ENCODE results near the gene TXNDC16.

Gene TXNDC16

DNA sequence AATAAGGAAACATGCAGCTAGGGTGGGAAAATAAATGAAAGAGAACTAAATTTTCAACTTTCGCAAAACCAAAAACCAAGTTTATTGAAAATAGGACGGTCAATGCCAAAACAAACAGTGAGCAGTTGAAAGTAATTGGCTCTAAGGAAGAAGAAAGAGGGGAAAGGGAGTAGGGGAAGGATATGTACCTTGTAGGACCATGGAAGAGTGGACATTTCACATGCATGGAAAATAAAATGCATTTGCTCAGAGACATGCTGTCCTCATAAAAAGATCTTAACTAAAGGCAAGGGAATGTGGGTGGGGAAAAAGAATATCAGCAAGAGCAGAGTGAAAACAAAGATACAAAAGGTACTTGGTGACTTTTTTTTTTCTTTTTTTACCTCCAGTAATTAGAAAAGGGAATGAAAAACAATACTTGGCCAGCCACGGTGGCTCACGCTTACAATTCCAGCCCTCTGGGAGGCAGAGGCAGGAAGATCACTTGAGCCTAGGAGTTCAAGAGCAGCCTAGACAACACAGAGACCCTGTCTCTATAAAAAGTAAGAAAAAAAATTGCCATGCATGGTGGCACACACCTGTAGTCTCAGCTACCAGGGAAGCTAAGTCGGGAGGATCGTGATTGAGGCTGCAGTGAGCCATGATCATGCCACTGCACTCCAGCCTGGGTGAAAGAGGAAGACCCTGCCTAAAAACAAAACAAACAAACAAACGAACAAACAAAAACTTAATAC, 6.6 kb downstream of the TXNDC16 start:
- Histone ChIP-seq H3F3A (ENCODE audit: control insufficient read depth, insufficient read depth) (no peaks in the 10 kb centered on the region; the same call in 1 of the 2 replicates), H4K20me1 (ENCODE audit: control insufficient read depth, insufficient read depth, low read depth, low read length) (no peaks in the 10 kb centered on the region), H3K4me3 (ENCODE audit: low read length) (peak overlapping the region; percentile 54), H3K27ac (ENCODE audit: low read depth, low read length) (peak overlapping the region; percentile 44), H3K36me3 (ENCODE audit: control insufficient read depth, low read length) (peaks cover 39% of the 10 kb centered on the region), H3K9me3 (ENCODE audit: control insufficient read depth, insufficient read depth, low read length) (no peaks in the 10 kb centered on the region), H3K27me3 (ENCODE audit: control insufficient read depth, low read length) (no peaks in the 10 kb centered on the region), H3K4me1 (ENCODE audit: control insufficient read depth, low read length) (peaks cover 52% of the 10 kb centered on the region), H3K79me2 (ENCODE audit: control insufficient read depth, low read length) (peaks cover 61% of the 10 kb centered on the region), H3K9me2 (replicated peaks; ENCODE audit: control insufficient read depth, low read length) (no peaks in the 10 kb centered on the region), H3K4me2 (ENCODE audit: low read length) (peak overlapping the region; percentile 66)
- TF ChIP-seq, protein P1, sequence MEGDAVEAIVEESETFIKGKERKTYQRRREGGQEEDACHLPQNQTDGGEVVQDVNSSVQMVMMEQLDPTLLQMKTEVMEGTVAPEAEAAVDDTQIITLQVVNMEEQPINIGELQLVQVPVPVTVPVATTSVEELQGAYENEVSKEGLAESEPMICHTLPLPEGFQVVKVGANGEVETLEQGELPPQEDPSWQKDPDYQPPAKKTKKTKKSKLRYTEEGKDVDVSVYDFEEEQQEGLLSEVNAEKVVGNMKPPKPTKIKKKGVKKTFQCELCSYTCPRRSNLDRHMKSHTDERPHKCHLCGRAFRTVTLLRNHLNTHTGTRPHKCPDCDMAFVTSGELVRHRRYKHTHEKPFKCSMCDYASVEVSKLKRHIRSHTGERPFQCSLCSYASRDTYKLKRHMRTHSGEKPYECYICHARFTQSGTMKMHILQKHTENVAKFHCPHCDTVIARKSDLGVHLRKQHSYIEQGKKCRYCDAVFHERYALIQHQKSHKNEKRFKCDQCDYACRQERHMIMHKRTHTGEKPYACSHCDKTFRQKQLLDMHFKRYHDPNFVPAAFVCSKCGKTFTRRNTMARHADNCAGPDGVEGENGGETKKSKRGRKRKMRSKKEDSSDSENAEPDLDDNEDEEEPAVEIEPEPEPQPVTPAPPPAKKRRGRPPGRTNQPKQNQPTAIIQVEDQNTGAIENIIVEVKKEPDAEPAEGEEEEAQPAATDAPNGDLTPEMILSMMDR (IDR thresholded peaks at IDR 0.05; ENCODE audit: low read depth, low read length, poor library complexity, severe bottlenecking): no peak
- no peak for TF ChIP-seq EZH2phosphoT487 (IDR thresholded peaks at IDR 0.05; ENCODE audit: borderline replicate concordance, low read length)

DNA sequence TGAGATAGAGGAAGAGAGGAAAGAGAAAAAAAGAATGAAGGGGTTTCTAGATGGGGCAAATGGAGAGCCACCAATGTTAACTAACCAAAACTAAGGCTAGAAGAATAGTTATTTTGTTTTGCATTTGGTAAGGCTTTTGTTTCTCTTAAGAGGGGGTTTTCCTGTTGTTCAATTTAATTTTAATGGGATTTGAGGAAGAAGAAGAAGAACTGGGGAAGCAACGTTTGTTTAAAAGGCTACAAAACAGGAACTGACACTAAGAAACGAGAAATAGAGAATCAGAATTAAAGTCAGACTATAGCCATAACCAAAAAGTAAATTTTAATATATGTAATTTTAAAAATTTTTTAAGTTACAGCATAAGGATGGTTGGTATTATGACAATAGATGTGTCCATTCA, 13.7 kb downstream of the TXNDC16 start:
- Histone ChIP-seq H3K4me2 (ENCODE audit: low read length) (no peak overlapping the region), H3K4me3 (ENCODE audit: low read length) (no peak overlapping the region), H3K9me3 (ENCODE audit: control insufficient read depth, insufficient read depth, low read length) (no peaks in the 10 kb centered on the region), H3K27me3 (ENCODE audit: control insufficient read depth, low read length) (no peaks in the 10 kb centered on the region), H3F3A (ENCODE audit: control insufficient read depth, insufficient read depth) (0 out of 2 replicates have a peak, but pooled peaks cover 4% of the 10 kb centered on the region), H3K27ac (ENCODE audit: low read depth, low read length) (no peak overlapping the region), H3K9me2 (replicated peaks; ENCODE audit: control insufficient read depth, low read length) (no peaks in the 10 kb centered on the region), H4K20me1 (ENCODE audit: control insufficient read depth, insufficient read depth, low read depth, low read length) (no peaks in the 10 kb centered on the region), H3K79me2 (ENCODE audit: control insufficient read depth, low read length) (no peaks in the 10 kb centered on the region), H3K4me1 (ENCODE audit: control insufficient read depth, low read length) (peaks cover 17% of the 10 kb centered on the region), H3K36me3 (ENCODE audit: control insufficient read depth, low read length) (peaks cover 76% of the 10 kb centered on the region)
- TF ChIP-seq, protein P1 (IDR thresholded peaks at IDR 0.05; ENCODE audit: low read depth, low read length, poor library complexity, severe bottlenecking): no peak
- TF ChIP-seq EZH2phosphoT487 (IDR thresholded peaks at IDR 0.05; ENCODE audit: borderline replicate concordance, low read length): no peak

DNA sequence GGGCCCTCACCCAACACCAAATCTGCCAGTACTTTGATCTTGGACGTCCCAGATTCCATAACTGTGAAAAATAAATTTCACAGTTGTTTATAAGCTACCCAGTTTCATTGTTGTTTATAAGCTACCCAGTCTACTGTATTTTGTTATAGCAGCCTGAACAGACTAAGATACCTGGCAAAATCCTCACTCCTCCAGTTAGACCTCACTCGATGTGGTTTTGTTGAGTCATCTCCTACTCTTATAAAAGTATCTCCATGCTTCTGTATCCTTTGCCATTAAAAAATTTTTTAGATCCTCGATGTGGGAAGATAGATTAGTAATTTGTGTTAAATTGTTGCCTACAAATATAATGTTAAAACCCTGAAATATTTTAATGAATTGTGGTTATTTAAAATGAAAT, 16.0 kb downstream of the TXNDC16 start:
- H3K9me2 ChIP-seq (replicated peaks; ENCODE audit: control insufficient read depth, low read length): no peaks in the 10 kb centered on the region
- peaks cover 11% of the 10 kb centered on the region; the same call in 1 of the 2 replicates for H3F3A ChIP-seq (ENCODE audit: control insufficient read depth, insufficient read depth)
- no peak overlapping the region for H3K27ac ChIP-seq (ENCODE audit: low read depth, low read length)
- H3K27me3 ChIP-seq (ENCODE audit: control insufficient read depth, low read length): no peaks in the 10 kb centered on the region
- no peaks in the 10 kb centered on the region for H4K20me1 ChIP-seq (ENCODE audit: control insufficient read depth, insufficient read depth, low read depth, low read length)
- no peaks in the 10 kb centered on the region for H3K9me3 ChIP-seq (ENCODE audit: control insufficient read depth, insufficient read depth, low read length)
- H3K79me2 ChIP-seq (ENCODE audit: control insufficient read depth, low read length): no peaks in the 10 kb centered on the region
- no peak for TF ChIP-seq EZH2phosphoT487 (IDR thresholded peaks at IDR 0.05; ENCODE audit: borderline replicate concordance, low read length)
- TF ChIP-seq, protein P1 (IDR thresholded peaks at IDR 0.05; ENCODE audit: low read depth, low read length, poor library complexity, severe bottlenecking): no peak
- H3K4me1 ChIP-seq (ENCODE audit: control insufficient read depth, low read length): peaks cover 17% of the 10 kb centered on the region
- H3K4me2 ChIP-seq (ENCODE audit: low read length): no peak overlapping the region
- peaks cover 69% of the 10 kb centered on the region for H3K36me3 ChIP-seq (ENCODE audit: control insufficient read depth, low read length)
- H3K4me3 ChIP-seq (ENCODE audit: low read length): no peak overlapping the region

Data from DOHH2 (cell line).